Measurements from ENCODE around the gene TEX54. TPM values are rescaled to one million over a fixed set of nuclear protein-coding genes. Genes with fewer than 3 reads are reported as not detected.

TEX54 gene
- total and polyA plus RNA-seq, 2 of the 13 experiments (the other 11 are each of a cell fraction or from before 2014, with no cell fraction given) = not detected

- TF ChIP-seq ZNF280D (CRISPR knock-in tag; IDR thresholded peaks at IDR 0.05) = peak; percentile 46; the same call in 1 of the 2 replicates
- peak; percentile 100 for TF ChIP-seq POLR2AphosphoS5 (IDR thresholded peaks at IDR 0.05; ENCODE audit: low read depth, low read length)
- TF ChIP-seq CSRNP2 (CRISPR knock-in tag; conservative IDR thresholded peaks at IDR 0.05; ENCODE audit: low read depth) = no peak
- TF ChIP-seq PPARG (CRISPR knock-in tag; conservative IDR thresholded peaks at IDR 0.05) = peak; percentile 61; the same call in 1 of the 2 replicates
- TF ChIP-seq PHF21A (CRISPR knock-in tag; IDR thresholded peaks at IDR 0.05) = peak; percentile 61; the same call in 1 of the 2 replicates
- no peak for TF ChIP-seq AKAP8 (CRISPR knock-in tag; IDR thresholded peaks at IDR 0.05)
- no peak for TF ChIP-seq ZFP36 (IDR thresholded peaks at IDR 0.05; ENCODE audit: borderline replicate concordance, low read depth, low read length, partially characterized antibody)
- peak; percentile 78 for TF ChIP-seq ZNF777 (CRISPR knock-in tag; IDR thresholded peaks at IDR 0.05)
- peak; percentile 97 for TF ChIP-seq BRD4 (CRISPR knock-in tag; IDR thresholded peaks at IDR 0.05)
- TF ChIP-seq FLYWCH1 (CRISPR knock-in tag; IDR thresholded peaks at IDR 0.05) = no peak
- TF ChIP-seq GTF3A (CRISPR knock-in tag; conservative IDR thresholded peaks at IDR 0.05) = no peak
- peak; percentile 81 for TF ChIP-seq ZNF691 (CRISPR knock-in tag; IDR thresholded peaks at IDR 0.05; ENCODE audit: borderline replicate concordance, low read depth)
- TF ChIP-seq ZNF354B (CRISPR knock-in tag; IDR thresholded peaks at IDR 0.05) = peak; percentile 97; the same call in 1 of the 2 replicates
- peak; percentile 28; the same call in 1 of the 2 replicates for TF ChIP-seq ZNF543 (CRISPR knock-in tag; IDR thresholded peaks at IDR 0.05)
- 0 out of 2 replicates have a peak, but pooled peaks have one; percentile 12 for TF ChIP-seq ZHX2 (IDR thresholded peaks at IDR 0.05; ENCODE audit: low read depth)
- peak; percentile 92 for TF ChIP-seq ZHX2 (CRISPR knock-in tag; IDR thresholded peaks at IDR 0.05; ENCODE audit: borderline replicate concordance)
- TF ChIP-seq SMARCC2 (IDR thresholded peaks at IDR 0.05) = no peak
These were observed 23.1 kb upstream of the TEX54 start (continued) for GRCh38 chr11:62855571-62856332.
